Inflammatory macrophage treated with lipopolysaccharide for 1 hour (primary cell): ENCODE results near the gene UTS2.

Source experiments
- DNase-seq, 2 donors: peaks; one replicate each; pipeline ENCODE4 v3.0.0-alpha.2; 2020 to 2022

UTS2 gene

GRCh38 chr1:7862211-7863060, 9.6 kb upstream of the UTS2 start:
- DNase-seq: no peak

GRCh38 chr1:7861452-7861851, 8.6 kb upstream of the UTS2 start:
- no peak for DNase-seq

- no peak for DNase-seq
Measured at GRCh38 chr1:7860130-7860529, 7.3 kb upstream of the UTS2 start.

- no peak for DNase-seq
Measured at GRCh38 chr1:7859406-7859805, 6.5 kb upstream of the UTS2 start.

GRCh38 chr1:7857985-7858384, 5.1 kb upstream of the UTS2 start:
- no peak for DNase-seq

- DNase-seq: no peak
Measured at GRCh38 chr1:7857000-7857399, 4.1 kb upstream of the UTS2 start.

GRCh38 chr1:7856345-7856744, 3.5 kb upstream of the UTS2 start:
- peak; percentile 59 to 61 for DNase-seq

- DNase-seq: no peak
Measured at GRCh38 chr1:7853684-7854026, 790 bp upstream of the UTS2 start.

- no peak for DNase-seq
Measured at GRCh38 chr1:7850786-7851185, 2.1 kb downstream of the UTS2 start.

GRCh38 chr1:7847599-7847998, 5.3 kb downstream of the UTS2 start:
- DNase-seq: no peak

GRCh38 chr1:7846656-7847055, 6.2 kb downstream of the UTS2 start:
- no peak for DNase-seq

- no peak for DNase-seq
Measured at GRCh38 chr1:7845761-7846160, 7.1 kb downstream of the UTS2 start.

- DNase-seq: no peak
Measured at GRCh38 chr1:7842517-7842916, 10.3 kb downstream of the UTS2 start.

- DNase-seq: no peak
Measured at GRCh38 chr1:7839526-7839925, 13.3 kb downstream of the UTS2 start.

GRCh38 chr1:7838714-7839113, 14.2 kb downstream of the UTS2 start:
- DNase-seq: no peak

- DNase-seq: no peak
Measured at GRCh38 chr1:7833035-7833434, 19.8 kb downstream of the UTS2 start.

- peak; percentile 43 to 60 for DNase-seq
Measured at GRCh38 chr1:7831458-7831857, 21.4 kb downstream of the UTS2 start.

- DNase-seq: peak; percentile 3 to 7
Measured at GRCh38 chr1:7827126-7827955, 25.5 kb downstream of the UTS2 start.

GRCh38 chr1:7826363-7826762, 26.5 kb downstream of the UTS2 start:
- no peak for DNase-seq

GRCh38 chr1:7824701-7825100, 28.2 kb downstream of the UTS2 start:
- no peak for DNase-seq

- DNase-seq: no peak
Measured at GRCh38 chr1:7821282-7821681, 31.6 kb downstream of the UTS2 start.

- no peak for DNase-seq
Measured at GRCh38 chr1:7813677-7814373, 39.0 kb downstream of the UTS2 start.

- DNase-seq: peak; percentile 68 to 96
Measured at GRCh38 chr1:7811476-7811875, 41.4 kb downstream of the UTS2 start.

GRCh38 chr1:7810395-7810794, 42.5 kb downstream of the UTS2 start:
- peak; percentile 81 to 93 for DNase-seq
